ENCODE measurements around the gene TRIO. TPM values are rescaled to one million over a fixed set of nuclear protein-coding genes. Genes with fewer than 3 reads are reported as not detected.

TRIO gene
- total RNA-seq, 1 donor from 2014 or later, result 76.8 TPM

GRCh38 chr5:14407051-14407450 lies 263.9 kb downstream of the TRIO start:
- no peak for DNase-seq (ENCODE audit: low read depth in 2 of 2)

DNA sequence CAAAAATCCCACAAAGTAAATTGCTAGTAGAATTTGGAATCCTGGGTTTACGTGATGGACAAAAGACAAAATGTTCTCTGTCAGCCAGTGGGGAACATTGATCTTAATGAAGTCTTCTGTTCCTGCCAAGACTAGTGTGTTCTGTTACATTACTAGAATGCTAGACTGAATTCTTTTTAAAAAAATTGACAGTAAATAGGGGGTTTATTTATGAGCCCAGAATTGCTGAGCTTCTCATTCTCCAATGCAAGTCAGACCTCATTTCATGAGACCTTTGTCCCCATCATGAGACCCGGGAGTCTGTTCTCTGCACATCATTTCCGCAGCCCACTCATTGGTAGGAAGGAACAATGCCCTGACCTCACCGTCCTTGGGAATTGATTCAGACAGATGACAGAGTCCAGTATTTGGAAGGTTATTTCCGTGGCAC lies 264.6 kb downstream of the TRIO start:
- peak; percentile 78 to 92 for DNase-seq (ENCODE audit: low read depth in 2 of 2)

- DNase-seq (ENCODE audit: low read depth in 2 of 2), result no peak
Observed at GRCh38 chr5:14408969-14409586, 265.9 kb downstream of the TRIO start.

DNA sequence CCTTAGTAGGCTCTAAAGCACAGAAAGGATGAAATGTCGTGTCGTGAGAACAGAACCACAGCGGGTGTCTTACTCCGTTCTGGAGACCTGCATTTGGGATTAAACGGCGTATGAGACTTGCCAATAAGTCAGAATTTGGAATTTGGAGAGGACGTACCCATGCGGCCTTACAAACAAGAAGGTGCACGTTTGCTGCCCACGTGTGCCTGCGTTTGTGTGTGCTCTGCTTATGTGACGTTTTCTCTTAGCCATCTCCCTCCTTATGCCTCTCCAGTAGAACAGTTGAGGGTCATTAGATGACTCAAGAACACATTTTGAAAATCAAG lies 266.9 kb downstream of the TRIO start:
- no peak for DNase-seq (ENCODE audit: low read depth in 2 of 2)

GRCh38 chr5:14410394-14411201 lies 267.5 kb downstream of the TRIO start:
- no peak for DNase-seq (ENCODE audit: low read depth in 2 of 2)

GRCh38 chr5:14411216-14411615 lies 268.1 kb downstream of the TRIO start:
- no peak for DNase-seq (ENCODE audit: low read depth in 2 of 2)

- DNase-seq (ENCODE audit: low read depth in 2 of 2), result no peak
Observed at GRCh38 chr5:14413331-14413750, 270.2 kb downstream of the TRIO start.

- no peak for DNase-seq (ENCODE audit: low read depth in 2 of 2)
Observed at GRCh38 chr5:14414007-14414406, 270.9 kb downstream of the TRIO start.

GRCh38 chr5:14414656-14415023 lies 271.5 kb downstream of the TRIO start:
- DNase-seq (ENCODE audit: low read depth in 2 of 2), result no peak

- DNase-seq (ENCODE audit: low read depth in 2 of 2), result no peak
Observed at GRCh38 chr5:14415024-14415697, 272.0 kb downstream of the TRIO start.

DNA sequence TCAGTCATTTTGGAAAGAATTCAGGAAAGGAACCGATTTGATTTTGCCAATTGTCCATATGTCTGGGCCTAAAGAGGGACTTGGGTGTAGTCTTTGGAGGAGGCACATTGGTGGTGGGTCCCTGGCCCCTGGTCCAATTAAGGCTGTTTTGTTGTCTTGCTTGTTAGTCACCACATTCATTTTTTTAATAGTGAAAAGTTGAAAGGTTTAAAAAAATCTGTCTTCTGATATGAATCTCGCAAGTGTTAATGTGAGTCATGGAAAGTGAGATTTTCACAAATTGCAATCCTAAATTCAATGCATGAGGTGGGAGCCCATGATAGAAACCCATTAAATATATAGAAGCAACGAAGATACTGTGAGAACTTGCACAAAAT lies 272.5 kb downstream of the TRIO start:
- DNase-seq (ENCODE audit: low read depth in 2 of 2), result no peak

DNA sequence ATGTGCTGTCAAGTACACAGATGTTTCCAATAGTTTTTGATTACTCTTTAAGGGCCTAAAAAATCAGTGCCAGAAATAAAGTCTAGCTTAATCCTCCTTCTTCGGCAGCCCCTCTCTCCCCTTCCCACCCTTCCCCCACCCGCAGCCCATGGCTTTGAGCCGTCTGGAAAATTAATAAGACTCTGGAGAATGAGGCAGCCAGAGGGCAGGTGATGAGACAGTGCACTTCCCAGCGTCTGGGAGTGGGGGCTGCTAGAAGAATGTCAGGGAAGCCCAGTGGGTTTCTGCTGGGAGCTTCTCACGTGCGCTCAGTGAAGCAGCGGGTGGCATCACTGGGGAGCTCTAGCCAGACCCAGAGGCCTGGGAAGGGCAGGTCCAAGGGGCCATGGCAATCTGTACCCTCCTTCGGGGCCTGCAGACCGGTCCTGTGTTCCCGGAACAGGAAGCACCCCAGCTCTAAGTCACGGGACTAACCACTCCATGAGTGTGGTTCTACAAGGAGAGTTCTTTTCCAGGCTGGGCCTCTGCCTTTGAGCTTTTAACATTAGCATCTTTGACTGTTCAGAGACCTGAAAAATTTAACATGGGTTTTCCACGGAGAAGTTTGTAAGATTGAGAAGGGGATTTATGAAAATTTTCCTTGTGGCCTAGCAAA lies 273.6 kb downstream of the TRIO start:
- DNase-seq (ENCODE audit: low read depth in 2 of 2), result no peak

DNA sequence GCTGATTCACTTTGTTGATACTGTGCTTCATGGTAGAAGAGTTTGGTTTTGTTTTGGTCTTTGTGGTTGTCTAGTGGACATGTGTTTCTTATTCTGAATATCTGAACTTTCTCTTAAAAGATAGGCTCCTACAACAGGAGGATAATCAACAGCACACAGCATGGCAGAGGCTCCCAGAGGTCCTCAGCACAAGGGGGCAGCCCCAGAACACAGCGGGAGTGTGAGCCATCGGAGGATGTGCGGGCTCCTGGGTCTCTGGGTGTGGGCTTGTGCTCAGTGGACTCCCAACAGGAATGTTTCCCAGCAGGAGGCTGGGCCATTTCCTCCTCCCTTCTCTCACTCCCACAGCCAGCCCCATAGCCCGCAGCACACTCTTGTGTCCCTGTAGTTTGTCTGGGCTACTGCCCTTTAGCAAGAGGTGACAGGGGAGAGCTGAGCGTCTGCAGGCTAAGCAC lies 274.2 kb downstream of the TRIO start:
- no peak for DNase-seq (ENCODE audit: low read depth in 2 of 2)

DNA sequence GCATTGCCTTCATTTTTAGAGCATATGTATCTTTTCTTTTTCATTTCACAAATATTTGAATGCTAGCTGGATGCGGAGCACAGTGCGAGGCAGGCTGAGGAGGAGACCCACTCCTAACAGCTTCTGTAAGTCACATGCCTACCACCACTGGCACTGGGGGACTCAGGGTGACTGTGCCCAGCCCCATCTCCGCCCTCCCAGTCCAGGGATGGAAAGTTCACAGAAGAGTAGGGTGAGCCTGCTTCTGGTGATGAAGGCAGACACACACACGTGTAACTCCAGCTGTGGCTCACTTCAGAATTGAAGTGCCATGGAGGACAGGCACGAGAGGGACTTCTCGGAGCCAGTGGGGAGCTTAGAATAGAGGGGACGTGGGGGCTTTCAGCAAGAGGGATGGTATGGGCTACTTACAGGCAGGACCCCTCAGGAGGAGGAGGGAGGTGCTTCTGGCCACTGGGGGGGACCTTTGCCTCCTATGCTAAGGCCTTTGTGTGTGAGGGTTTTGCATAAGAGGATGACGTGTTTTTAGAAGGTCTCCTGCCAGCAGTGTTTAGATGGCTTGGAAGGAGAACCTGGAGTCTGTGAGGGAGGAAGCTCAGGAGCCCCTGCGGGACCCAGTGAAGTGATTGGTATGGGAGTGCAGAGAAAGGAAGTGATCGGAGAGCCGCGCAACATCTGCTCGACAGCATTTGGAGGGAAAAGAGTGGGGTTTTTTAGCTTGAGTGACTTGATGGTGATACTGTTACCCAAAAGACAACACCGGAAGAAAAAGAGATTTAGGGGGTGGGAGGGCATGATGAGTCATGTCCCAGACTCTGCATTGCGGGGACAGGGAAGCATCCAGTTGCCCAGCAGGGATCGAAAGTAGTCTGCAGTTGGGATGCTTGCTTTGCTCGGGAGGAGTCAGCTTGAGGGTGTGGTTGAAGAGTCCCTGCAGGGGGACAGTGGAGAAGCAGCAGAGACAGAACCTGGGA lies 274.9 kb downstream of the TRIO start:
- no peak for DNase-seq (ENCODE audit: low read depth in 2 of 2)

DNA sequence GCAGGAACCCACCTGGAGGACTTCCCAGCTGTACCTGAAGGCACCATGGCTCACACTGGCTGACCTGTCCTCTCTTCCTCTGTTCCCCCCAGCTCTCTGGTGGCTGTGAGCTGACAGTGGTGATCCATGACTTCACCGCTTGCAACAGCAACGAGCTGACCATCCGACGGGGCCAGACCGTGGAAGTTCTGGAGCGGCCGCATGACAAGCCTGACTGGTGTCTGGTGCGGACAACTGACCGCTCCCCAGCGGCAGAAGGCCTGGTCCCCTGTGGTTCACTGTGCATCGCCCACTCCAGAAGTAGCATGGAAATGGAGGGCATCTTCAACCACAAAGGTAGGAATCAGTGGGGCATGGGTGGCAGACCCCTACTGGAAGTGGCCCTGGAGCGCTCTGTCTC lies 276.5 kb downstream of the TRIO start:
- DNase-seq (ENCODE audit: low read depth in 2 of 2), result no peak

DNA sequence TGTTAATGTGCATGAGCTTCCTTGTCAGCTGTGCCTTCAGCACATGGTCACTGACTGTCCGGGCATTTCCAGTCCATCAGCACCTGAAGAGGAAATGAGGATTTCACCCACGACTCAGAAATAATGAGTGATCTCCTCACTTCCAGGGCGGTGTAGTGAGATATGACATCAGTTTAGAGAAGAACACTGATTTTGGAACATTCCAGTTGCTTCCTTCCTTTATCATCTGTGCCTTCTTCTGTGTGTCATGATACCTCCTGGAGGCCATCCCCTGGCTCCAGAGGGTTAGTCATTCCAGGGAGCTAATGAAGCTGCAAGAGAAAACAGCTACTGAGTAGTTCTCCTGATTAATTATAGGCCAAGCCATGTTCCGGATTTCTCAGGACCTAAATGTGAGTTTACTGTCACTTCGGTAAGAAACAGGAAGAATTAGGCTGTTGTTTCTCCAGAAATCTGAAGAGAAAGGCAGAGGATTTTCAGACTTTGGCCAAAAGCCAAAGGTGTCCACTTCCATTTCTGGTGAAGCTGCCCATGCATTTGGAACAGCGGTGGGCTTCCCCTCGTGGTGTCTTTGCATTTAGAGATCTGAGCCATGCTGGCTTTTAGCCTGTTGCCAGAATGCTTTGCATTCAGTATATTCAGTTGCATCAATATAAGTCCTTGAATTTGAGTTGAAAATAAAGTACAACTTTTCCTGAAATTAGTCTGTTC lies 277.1 kb downstream of the TRIO start:
- peak in 1 of 2 donors; percentile 35 for DNase-seq (ENCODE audit: low read depth in 2 of 2)

DNA sequence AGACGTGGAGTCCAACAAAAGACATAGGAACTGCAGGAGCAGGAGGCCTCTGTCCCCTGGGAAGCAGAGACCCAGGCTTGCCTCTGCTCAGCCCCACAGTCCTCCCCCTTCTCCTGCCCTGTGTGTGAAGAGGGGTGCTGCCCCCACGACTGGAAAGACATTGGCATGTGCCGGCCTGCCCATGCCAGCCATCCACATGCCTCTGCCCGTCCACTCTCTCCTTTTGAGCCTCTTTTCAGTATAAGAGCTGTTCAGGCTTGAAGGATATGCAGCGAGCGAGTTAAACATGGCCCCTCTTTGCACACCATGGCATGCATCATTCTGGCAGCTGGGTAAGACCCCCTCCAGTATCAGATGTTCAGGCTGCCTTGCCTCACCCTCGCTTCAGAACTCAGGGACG lies 278.7 kb downstream of the TRIO start:
- DNase-seq (ENCODE audit: low read depth in 2 of 2), result no peak

- DNase-seq (ENCODE audit: low read depth in 2 of 2), result no peak
Observed at GRCh38 chr5:14424011-14424685, 281.0 kb downstream of the TRIO start.

DNA sequence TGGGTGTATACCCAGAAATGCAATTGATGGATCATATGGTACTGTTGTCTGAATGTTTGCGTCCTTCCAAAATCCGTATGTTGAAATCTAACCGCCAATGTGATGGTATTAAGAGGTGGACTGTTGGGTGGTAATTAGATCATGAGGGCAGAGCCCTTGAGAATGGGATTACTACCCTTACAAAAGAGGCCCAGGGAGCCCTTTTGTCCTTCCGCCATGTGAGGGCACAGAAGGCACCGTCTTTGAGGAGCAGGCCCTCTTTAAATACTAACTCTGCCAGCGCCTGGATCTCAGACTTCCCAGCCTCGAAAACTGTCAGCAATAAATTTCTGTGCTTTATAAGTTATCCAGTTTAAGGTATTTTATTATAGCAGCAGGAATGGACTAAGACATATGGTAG lies 282.4 kb downstream of the TRIO start:
- DNase-seq (ENCODE audit: low read depth in 2 of 2), result no peak

DNA sequence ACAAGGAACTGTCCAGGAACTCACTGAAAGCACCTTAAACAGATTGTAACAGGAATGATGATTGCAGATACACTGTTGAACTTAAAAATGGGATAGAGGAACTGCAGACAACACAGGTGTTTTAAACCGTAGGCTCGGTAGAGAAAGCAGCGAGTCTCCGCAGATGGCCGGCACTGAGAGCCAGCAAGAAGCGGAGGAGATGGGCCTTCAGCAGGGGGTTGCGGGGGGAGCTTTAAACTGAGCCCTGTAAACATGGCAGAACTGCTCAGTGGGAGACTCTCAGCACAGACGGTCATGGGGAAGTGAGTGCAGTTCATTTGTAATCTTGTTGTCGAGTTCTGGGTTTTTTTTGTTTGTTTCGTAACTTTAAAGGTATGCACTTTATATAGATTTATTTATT lies 283.4 kb downstream of the TRIO start:
- no peak for DNase-seq (ENCODE audit: low read depth in 2 of 2)
